Activated naive CD8-positive, alpha-beta T cell treated with anti-CD3 and anti-CD28 coated beads, Interleukin-2, amount 10 ng/mL, durations not matched to agents 7 days and 5 days (primary cell): ENCODE results near the gene RETREG1. TPM values are rescaled to one million over a fixed set of nuclear protein-coding genes. Genes with fewer than 3 reads are reported as not detected.
"Not testable (repeated sequence)": the region's sequence is repeated elsewhere in the genome, so short reads cannot be mapped to it uniquely, and the experiment has no call there.

Experiments used
- ATAC-seq: fragments of 150-1000 bp; cut with Tn5 transposase; one replicate; pipeline ENCODE4 v1.10.0; 2021; ENCODE audit warnings: low read depth, moderate library complexity
- POLR2A ChIA-PET: fragments of 350-600 bp; sonication (Branson Sonifier 250); formaldehyde crosslinking; loops from one replicate; lab custom pipeline; 2021; ENCODE audit warnings: antibody characterized with exemption; lab: Charles Lee
- DNase-seq: peaks from one replicate; pipeline ENCODE4 v3.0.0; 2021
- H3K27ac Mint-ChIP-seq: one replicate; pipeline ENCODE4 v1.8.0; 2022; ENCODE audit warnings: mild to moderate bottlenecking, mixed read lengths
- H3K27me3 Mint-ChIP-seq: one replicate; pipeline ENCODE4 v1.8.0; 2022; ENCODE audit warnings: mild to moderate bottlenecking, moderate library complexity, mixed read lengths
- H3K36me3 Mint-ChIP-seq: one replicate; pipeline ENCODE4 v1.8.0; 2021; ENCODE audit warnings: mild to moderate bottlenecking, mixed read lengths
- H3K4me1 Mint-ChIP-seq: one replicate; pipeline ENCODE4 v1.8.0; 2021; ENCODE audit warnings: mixed read lengths
- H3K4me3 Mint-ChIP-seq: one replicate; pipeline ENCODE4 v1.8.0; 2022; ENCODE audit warnings: mild to moderate bottlenecking, moderate library complexity, mixed read lengths
- H3K9me3 Mint-ChIP-seq: one replicate; pipeline ENCODE4 v1.8.0; 2021; ENCODE audit warnings: mixed read lengths
- total RNA-seq, 2 experiments: library from RNA; stranded (reverse); gene quantifications; one replicate each; pipeline ENCODE4 v1.2.3, GENCODE V29; 2021

Gene RETREG1
- total RNA-seq, 2 experiments from 2014 or later: 50.9 to 59.8 TPM

DNA sequence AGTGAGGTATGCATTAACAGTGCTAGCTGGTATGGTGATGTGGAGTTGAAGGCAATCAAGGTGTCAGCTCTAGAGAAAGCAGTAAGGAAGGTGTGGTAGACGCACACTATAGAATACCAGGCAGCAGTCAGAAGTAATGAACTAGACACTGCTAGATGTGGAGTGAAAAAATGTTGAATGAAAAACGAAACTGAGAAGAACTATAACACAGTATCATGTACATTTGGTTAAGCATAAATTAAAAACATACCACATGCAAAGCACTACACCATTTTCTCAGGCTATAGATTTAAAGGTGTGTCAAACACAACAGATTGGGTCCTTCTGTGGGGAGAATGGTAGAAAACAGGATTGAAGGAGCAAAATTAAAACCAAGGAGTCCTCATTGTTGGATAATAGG is 166.6 kb downstream of the RETREG1 start:
- no peak overlapping the region for H3K27ac Mint-ChIP-seq
- ATAC-seq (no peak), DNase-seq (no peak)
- no peak overlapping the region for H3K4me3 Mint-ChIP-seq
- no peaks in the 10 kb centered on the region for H3K9me3 Mint-ChIP-seq
- H3K36me3 Mint-ChIP-seq: peaks cover 31% of the 10 kb centered on the region
- H3K4me1 Mint-ChIP-seq: no peaks in the 10 kb centered on the region
- H3K27me3 Mint-ChIP-seq: no peaks in the 10 kb centered on the region
- POLR2A ChIA-PET: no interaction called here

DNA sequence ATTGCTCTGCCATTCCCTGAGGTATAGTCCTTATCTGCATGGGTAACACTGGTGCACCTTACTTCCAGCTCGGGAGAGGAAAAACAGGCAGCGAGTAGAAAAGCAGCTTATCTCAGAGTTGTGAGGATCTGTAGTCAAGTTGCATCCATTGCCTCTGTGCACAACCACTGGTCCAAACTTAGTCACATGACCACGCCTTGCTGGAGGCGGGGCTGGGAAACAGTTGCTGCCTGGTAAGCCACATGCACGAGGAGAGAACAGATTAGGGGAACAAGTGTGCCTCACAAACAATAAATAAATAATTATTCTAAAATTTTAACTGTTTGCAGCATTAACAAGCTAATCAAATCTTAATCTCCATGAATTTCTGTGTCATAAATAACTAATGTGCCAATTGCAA is 169.8 kb downstream of the RETREG1 start:
- H3K9me3 Mint-ChIP-seq: no peaks in the 10 kb centered on the region
- H3K27me3 Mint-ChIP-seq: no peaks in the 10 kb centered on the region
- POLR2A ChIA-PET: no interaction called here
- H3K27ac Mint-ChIP-seq: no peak overlapping the region
- peaks cover 32% of the 10 kb centered on the region for H3K36me3 Mint-ChIP-seq
- ATAC-seq: no peak
- H3K4me1 Mint-ChIP-seq: no peaks in the 10 kb centered on the region
- DNase-seq: no peak
- H3K4me3 Mint-ChIP-seq: no peak overlapping the region

DNA sequence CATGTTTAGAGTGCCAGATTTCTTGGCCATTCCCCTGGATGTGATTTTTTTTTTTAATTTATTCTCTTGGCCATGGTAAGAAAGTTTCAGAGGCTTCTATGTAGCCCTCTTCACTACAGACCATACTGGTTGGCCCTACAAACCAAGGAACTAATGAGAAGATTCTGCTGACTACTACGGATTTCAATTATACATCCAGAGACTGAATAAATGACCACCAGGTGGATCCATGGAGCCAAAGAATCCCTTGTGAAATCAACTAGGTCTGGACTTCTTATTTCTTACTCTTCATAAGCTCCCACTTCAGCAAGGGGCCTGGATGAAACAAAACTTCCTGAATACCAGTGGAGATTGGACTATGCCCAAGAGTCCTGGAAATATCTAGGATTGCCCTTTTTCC is 178.8 kb downstream of the RETREG1 start:
- H3K9me3 Mint-ChIP-seq: no peaks in the 10 kb centered on the region
- peaks cover 6% of the 10 kb centered on the region for H3K27me3 Mint-ChIP-seq
- H3K27ac Mint-ChIP-seq: no peak overlapping the region
- peaks cover 3% of the 10 kb centered on the region for H3K36me3 Mint-ChIP-seq
- POLR2A ChIA-PET: no interaction called here
- no peak overlapping the region for H3K4me3 Mint-ChIP-seq
- ATAC-seq (no peak), DNase-seq (no peak)
- no peaks in the 10 kb centered on the region for H3K4me1 Mint-ChIP-seq

DNA sequence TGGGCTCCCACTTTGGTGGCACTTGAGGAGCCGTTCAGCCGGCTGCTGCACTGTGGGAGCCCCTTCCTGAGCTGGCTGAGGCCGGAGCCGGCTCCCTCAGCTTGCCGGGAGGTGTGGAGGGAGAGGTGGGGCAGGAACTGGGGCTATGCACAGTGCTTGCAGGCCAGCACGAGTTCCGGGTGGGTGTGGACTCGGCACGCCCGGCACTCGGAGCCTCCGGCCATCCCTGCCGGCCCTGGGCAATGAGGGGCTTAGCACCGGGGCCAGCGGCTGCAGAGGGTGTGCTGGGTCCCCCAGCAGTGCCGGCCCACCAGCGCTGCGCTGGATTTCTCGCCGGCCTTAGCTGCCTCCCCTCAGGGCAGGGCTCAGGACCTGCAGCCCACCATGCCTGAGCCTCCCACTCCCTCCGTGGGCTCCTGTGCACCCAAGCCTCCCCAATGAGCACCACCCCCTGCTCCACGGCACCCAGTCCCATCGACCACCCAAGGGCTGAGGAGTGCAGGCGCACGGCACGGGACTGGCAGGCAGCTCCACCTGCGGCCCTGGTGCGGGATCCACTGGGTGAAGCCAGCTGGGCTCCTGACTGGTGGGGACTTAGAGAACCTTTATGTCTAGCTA is 180.6 kb downstream of the RETREG1 start:
- H3K4me1 Mint-ChIP-seq, DNase-seq, H3K36me3 Mint-ChIP-seq, H3K27me3 Mint-ChIP-seq, ATAC-seq, H3K27ac Mint-ChIP-seq, H3K4me3 Mint-ChIP-seq, H3K9me3 Mint-ChIP-seq, POLR2A ChIA-PET: not testable (repeated sequence)

DNA sequence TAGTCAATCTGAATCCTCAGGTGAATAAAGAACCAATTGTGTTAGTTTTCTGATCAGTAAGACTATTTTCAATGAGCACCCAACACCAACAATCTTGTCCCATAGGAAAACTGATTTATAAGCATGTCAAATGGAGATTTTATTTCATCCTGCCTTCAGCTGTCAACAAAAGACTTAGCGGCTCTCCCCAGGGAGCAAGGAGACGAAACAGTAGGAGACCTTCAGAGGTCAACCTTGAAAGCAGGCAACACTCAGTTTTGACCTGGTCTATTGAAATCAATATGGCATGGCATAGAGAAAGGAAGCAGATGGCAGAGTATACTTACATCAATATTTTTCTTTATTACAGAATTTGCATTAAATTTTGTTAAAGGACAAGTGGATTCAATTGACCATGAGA is 185.3 kb downstream of the RETREG1 start:
- no peaks in the 10 kb centered on the region for H3K9me3 Mint-ChIP-seq
- POLR2A ChIA-PET: no interaction called here
- no peak overlapping the region for H3K27ac Mint-ChIP-seq
- DNase-seq: no peak
- ATAC-seq: no peak
- no peaks in the 10 kb centered on the region for H3K36me3 Mint-ChIP-seq
- no peaks in the 10 kb centered on the region for H3K4me1 Mint-ChIP-seq
- H3K27me3 Mint-ChIP-seq: peaks cover 12% of the 10 kb centered on the region
- no peak overlapping the region for H3K4me3 Mint-ChIP-seq

DNA sequence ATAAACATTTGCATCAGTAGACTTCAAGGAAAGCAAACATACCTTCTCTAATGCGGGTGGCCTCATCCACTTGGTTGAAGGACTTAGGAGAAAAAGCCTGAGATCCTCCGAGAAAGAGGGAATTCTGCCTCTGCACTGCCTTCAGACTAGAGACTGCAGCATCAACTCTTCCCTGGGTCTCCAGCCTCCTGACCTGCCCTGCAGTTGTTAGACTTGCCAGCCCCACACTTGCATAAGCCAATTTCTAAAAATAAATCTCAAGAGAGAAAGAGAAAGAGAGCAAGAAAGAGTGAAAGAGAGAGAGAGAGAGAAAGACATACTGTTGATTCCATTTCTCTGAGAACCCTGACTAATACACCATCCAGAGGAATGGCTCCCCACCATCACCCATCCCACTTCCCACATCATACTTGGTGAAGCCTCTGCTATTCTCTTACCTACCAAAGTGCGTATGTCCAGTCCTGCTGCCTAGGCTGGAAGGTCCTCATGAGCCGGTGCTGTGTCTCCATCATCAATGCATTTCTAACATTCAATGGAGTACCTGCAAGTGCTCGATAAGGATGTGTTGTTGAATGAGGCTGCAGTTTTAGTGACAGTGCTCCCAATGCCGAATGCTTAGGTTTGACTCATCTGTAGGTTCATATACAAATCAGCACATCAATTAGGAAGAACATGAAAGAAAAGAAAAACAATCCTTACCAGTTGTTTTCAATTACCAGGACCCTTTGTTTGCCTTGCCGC is 186.3 kb downstream of the RETREG1 start:
- H3K4me3 Mint-ChIP-seq: no peak overlapping the region
- ATAC-seq (no peak), DNase-seq (no peak)
- no peak overlapping the region for H3K27ac Mint-ChIP-seq
- no peaks in the 10 kb centered on the region for H3K4me1 Mint-ChIP-seq
- no peaks in the 10 kb centered on the region for H3K9me3 Mint-ChIP-seq
- H3K27me3 Mint-ChIP-seq: peaks cover 12% of the 10 kb centered on the region
- POLR2A ChIA-PET: no interaction called here
- H3K36me3 Mint-ChIP-seq: no peaks in the 10 kb centered on the region

DNA sequence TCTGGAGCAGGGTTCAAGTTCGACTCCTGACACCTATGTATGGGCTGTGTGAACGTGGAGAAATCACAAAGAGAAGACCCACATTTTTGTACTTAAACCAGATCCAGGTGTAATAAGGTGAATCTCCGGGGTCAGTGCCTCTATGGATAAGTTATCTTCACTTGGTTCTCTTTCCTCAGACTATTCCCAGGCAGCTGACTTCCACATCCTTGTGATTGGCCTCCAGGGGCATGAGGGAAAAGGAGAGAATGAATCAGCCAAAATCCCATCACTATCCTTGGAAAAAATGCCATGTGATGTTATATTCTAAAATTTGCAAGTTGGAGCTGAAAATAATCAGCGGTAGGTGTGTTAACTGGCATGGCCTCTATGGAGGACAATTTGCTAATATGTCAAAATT is 188.4 kb downstream of the RETREG1 start:
- no peaks in the 10 kb centered on the region for H3K4me1 Mint-ChIP-seq
- no peak overlapping the region for H3K27ac Mint-ChIP-seq
- H3K36me3 Mint-ChIP-seq: no peaks in the 10 kb centered on the region
- POLR2A ChIA-PET: no interaction called here
- peaks cover 7% of the 10 kb centered on the region for H3K27me3 Mint-ChIP-seq
- DNase-seq (no peak), ATAC-seq (no peak)
- no peak overlapping the region for H3K4me3 Mint-ChIP-seq
- no peaks in the 10 kb centered on the region for H3K9me3 Mint-ChIP-seq

DNA sequence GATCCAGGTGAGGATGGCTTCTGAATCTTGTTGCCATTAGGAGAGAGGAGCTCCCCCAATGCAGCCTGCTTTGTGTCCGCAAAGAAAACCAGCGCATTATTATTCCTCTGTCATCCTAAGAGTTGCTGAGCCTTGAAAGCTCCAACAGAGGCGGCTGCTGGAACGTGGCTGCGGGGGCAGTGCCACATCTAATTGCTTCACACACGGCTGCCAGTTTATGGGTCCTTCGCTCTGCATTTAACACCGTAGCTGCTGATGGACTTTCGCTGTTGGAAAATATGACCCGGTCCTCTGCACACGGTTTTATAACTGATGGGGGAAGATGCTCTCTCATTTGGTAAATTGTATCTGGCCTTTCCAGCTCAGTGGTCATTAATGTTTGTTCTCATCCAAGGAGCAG is 189.2 kb downstream of the RETREG1 start:
- H3K9me3 Mint-ChIP-seq: no peaks in the 10 kb centered on the region
- no peaks in the 10 kb centered on the region for H3K36me3 Mint-ChIP-seq
- ATAC-seq (no peak), DNase-seq (no peak)
- no peaks in the 10 kb centered on the region for H3K4me1 Mint-ChIP-seq
- H3K27ac Mint-ChIP-seq: no peak overlapping the region
- POLR2A ChIA-PET: no interaction called here
- no peak overlapping the region for H3K4me3 Mint-ChIP-seq
- H3K27me3 Mint-ChIP-seq: peaks cover 7% of the 10 kb centered on the region

Other genes with a start within 250 kb of the RETREG1 start
- gene ZNF622, start 151.2 kb downstream of the RETREG1 start, total RNA-seq: 10 to 100 TPM; 30.7 to 36.0 TPM